NCI-H1092 treated with DMSO at 0.1 percent for 48 hours (cell line): ENCODE data around the gene GNAO1.

Experiments
- DNase-seq: peaks from one replicate; lab custom pipeline; 2025; lab: John Stamatoyannopoulos, UW

GNAO1 gene

DNA sequence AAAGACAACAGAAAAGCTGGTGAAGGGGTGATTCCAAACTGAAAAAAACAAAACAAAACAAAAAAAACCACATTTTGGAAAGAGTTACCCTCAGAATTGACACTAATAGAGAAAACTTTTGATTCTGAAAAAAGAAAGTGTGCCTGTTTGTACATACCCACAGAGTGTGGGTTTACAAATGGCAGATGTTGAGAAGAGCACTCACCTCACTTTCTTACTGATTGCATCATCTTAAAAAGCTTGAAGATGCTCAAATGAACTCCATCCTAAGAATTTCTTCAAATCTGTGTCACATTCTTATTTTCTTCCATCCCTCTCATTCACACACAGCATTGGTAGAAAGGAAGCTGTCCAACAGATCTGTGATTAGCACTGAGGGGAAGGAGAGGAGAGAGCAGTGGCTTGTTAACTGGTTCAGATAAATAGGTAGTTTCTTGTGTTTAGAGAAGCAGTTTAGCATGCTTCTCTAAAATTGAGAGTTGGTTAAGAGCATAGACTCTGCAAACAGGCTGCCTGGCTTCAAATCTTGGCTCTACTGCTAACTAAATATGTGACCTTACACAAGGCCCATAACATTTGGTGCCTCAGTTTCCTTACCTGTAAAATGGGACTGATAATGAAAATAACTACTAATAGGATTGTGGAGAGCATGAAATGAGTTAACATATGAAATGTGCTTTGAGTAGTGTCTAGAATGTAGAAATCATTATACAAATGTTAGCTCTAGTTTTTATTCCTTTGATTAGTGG is 6.9 kb downstream of the GNAO1 start:
- no peak for DNase-seq

GRCh38 chr16:56198755-56199114 is 7.4 kb downstream of the GNAO1 start:
- DNase-seq, result no peak

GRCh38 chr16:56199164-56199563 is 7.9 kb downstream of the GNAO1 start:
- no peak for DNase-seq

DNA sequence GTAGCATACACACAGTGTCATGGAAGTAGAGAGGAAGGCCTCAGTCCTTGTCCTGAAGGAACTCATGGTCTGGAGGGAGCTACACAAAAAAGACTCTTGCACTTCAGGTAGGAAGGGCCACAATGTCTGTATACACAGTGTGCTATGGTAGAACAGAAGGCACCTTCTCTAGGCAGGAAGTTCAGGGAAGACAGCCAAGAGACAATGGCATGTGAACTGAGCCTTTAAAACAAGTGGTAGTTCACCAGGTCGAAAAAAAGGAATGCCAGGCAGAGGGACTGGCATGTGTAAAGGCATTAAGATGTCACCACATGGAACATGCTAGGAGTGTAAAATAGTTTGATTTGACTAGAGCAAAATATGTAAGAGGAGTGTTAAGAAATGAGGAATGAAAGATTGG is 9.7 kb downstream of the GNAO1 start:
- DNase-seq, result no peak

DNA sequence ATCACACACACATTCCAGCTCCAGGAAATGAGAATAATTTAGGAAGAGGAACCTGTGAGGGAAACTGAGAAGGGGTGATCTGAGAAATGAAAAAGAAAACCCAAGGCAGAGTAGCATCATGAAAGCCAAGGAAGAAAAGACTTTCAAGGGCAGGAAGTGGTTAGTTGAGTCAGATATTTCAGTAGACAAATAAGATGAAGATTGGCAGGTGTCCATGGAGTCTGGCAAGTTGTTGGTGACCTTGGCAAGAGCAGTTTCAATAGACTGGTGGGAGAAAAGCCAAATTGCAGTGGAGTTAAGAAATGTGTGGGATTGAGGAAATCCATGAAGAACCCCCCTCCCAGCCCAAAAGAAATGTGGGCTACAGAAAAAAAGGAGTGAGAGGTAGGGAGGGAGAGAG is 10.7 kb downstream of the GNAO1 start:
- DNase-seq, result peak; percentile 12

DNA sequence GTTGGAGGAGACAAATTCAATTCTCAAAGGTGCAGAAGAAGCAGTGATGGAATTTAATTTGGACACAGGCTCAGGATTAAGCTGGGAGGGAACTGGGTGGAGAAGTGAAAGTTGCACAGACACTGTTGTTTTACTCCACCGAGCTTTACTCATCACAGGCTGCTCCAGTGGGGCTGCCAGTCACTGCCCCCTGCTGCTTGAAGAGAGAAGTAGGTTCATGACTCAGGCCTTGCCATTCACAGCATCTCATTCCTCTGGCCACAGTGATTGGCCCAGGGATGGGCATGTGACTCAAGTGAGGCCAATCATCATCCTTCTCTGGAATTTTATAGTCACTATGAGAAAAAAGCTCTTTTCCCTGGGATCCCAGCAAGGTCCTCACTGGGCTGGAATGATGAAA is 11.8 kb downstream of the GNAO1 start:
- no peak for DNase-seq

- no peak for DNase-seq
These were observed 13.5 kb downstream of the GNAO1 start for GRCh38 chr16:56204816-56205215.

- DNase-seq, result no peak
These were observed 15.7 kb downstream of the GNAO1 start for GRCh38 chr16:56206951-56207350.

DNA sequence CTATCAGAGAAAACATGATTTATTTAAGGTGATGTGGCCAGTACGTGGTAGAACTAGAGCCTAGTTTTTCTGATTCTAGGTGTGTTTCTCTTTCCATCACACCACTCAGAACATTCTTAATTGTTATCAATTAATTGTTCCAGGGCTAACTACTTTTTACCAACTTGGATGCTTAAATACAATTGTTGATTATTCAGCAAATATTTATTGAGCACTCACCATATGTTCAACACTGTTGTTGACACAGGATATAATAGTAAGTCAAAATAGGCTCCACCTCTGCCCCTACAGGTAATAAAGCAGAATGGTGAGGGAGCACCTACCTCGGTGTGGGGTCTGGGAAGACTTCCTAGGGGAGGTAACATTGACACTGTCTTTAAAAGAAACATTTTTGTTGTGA is 16.1 kb downstream of the GNAO1 start:
- no peak for DNase-seq

DNA sequence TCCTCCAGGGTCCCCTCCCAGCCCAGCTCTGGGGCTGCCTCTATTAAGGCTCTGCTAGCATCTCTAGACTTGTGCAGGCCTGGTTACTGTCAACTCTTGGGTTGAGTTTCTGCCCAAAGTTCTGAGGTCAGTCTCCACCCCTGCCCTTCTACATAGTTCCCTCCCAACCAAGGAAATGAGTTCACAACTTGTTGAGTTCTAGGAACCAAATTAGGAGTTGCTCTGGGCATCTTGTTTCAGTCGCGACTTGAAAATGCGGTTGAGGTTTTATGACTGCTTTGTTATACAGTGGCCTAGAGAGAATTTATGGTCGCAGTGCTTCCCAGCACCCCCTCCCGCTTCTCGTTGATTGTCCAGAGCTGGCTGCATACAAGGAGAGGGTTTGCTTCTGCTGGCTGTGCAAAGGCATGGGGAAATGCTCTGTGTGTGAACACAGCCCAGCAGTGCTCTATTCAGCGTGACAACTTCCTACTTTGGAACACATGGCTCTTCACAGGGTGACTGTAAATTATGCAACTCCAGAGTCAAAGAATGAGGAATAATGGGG is 20.2 kb downstream of the GNAO1 start:
- no peak for DNase-seq

DNA sequence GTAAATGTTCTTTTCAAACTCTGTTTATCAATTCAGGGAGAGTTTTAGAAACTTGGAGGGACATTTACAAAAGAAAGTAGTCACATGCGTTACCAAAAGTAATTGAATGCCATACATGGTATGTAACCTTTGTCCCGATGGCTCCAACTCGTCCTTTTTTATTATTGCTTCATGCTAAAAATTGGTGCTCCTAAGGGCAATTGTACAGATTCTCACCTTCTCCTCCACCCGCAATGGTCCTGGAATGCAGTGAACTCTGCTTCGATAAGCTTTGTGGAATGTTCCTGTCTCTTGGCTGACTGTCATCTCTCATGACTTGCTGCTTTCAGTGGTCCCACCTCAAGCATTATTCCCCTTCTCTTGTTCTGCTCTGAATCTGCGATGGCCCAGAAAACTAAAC is 20.9 kb downstream of the GNAO1 start:
- no peak for DNase-seq

- no peak for DNase-seq
These were observed 30.7 kb downstream of the GNAO1 start for GRCh38 chr16:56221995-56222394.

GRCh38 chr16:56222474-56222997 is 31.2 kb downstream of the GNAO1 start:
- DNase-seq, result no peak

GRCh38 chr16:56225017-56225742 is 33.9 kb downstream of the GNAO1 start:
- DNase-seq, result no peak

GRCh38 chr16:56226187-56226586 is 34.9 kb downstream of the GNAO1 start:
- no peak for DNase-seq

GRCh38 chr16:56226845-56227525 is 35.7 kb downstream of the GNAO1 start:
- DNase-seq, result no peak

DNA sequence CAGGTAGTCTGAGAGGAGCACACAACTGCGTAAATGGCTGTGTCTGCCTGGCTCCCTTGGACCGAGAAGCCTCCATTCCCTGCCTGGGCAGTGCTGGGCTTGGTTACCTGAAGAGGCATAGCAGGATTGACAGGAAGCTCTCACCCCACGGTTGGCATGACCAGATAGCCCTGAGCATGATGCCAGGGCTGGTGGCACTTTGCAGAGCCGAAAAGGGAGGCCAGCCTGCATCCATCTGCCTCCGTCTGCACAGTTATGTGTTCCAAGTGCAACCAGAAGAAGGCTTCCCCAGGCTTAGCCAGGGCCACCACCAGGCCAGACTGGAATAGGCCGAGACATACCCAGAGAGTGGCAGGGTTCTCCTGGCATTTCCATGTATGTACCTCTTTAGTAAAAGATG is 36.6 kb downstream of the GNAO1 start:
- DNase-seq, result no peak

DNA sequence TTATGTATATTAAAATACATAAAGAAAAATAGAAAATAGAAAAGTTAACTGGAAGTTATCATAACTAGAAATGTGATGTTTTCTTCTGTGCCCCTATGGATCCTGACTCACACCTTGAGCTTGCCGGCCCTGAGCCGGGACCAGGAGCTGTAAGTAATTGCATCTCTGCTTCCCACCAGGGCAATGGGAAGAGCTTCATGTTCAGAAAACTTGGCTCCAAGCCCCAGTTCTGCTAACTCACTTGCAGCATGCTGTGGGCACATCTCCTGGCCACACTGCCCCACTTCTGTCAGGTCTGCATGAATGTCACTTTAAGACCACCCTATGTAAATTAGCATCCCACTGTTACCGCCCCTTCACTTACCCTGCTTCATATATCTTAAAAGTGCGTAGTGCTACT is 37.2 kb downstream of the GNAO1 start:
- DNase-seq, result no peak

- DNase-seq, result no peak
These were observed 42.7 kb downstream of the GNAO1 start for GRCh38 chr16:56233795-56234566.

- no peak for DNase-seq
These were observed 43.4 kb downstream of the GNAO1 start for GRCh38 chr16:56234737-56235136.

DNA sequence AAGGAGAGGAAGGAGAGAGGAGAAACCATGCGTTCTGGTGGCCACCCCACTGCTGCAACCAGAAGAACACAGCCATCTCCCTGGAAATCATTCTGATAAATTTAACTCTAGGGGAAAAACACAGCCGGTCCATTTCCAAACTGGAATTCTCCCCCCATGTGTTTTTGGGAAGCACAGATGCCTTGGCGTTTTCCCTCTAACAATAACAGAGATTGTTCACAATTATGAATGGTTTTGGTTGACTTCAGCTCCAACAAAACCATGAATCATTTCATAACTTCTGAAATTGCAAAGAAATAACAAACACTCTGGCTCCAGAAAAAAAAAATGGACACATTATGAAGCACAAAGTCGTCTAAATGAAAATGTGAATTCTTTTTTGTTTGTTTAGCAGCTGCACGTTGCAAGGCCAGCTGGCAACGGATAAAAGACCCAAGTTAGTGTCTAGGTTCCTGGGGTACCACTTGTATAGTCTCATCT is 46.2 kb downstream of the GNAO1 start:
- DNase-seq, result no peak

- no peak for DNase-seq
These were observed 46.9 kb downstream of the GNAO1 start for GRCh38 chr16:56238188-56238587.
